H1 (cell line): ENCODE results near the gene NME4. TPM values are rescaled to one million over a fixed set of nuclear protein-coding genes. Genes with fewer than 3 reads are reported as not detected.
A peak's percentile ranks its signal among the peaks of the same experiment; 100 is the strongest.

Experiments
- CTCF ChIA-PET: fragments of 300-600 bp; sonication (Branson Sonifier 250); formaldehyde crosslinking; loops from one replicate; lab custom pipeline; 2021; ENCODE audit not compliant: partially characterized antibody; lab: Charles Lee
- POLR2A ChIA-PET: fragments of 300-600 bp; sonication (Branson Sonifier 250); formaldehyde crosslinking; loops from one replicate; lab custom pipeline; 2021; ENCODE audit warnings: inconsistent platforms; ENCODE audit not compliant: partially characterized antibody; lab: Charles Lee
- DNase-seq, 2 experiments: peaks; one replicate each; pipeline versions ENCODE4 v3.0.0 to v3.0.0-alpha.2; 2010 to 2022; ENCODE audit warnings: low spot score in 2 of 2, low read depth in 1 of 2, mixed read lengths in 1 of 2
- FAIRE-seq: peaks from 2 replicates; lab custom pipeline; 2011; peaks lifted over from hg19 to GRCh38; lab: Jason Lieb, UNC
- H2AFZ ChIP-seq: 2 replicates; pipeline ENCODE4 v1.8.1; 2012; ENCODE audit warnings: low read length, inconsistent platforms
- H2AK5ac ChIP-seq: 2 replicates; pipeline ENCODE4 v1.6.1; 2013; ENCODE audit warnings: low read depth, low read length
- H2BK120ac ChIP-seq: replicated peaks from 2 replicates; pipeline ENCODE3; 2013; ENCODE audit warnings: low read depth, low read length, inconsistent platforms
- H2BK12ac ChIP-seq: 2 replicates; pipeline ENCODE4 v1.6.1; 2013; ENCODE audit warnings: low read depth, low read length
- H2BK15ac ChIP-seq: 2 replicates; pipeline ENCODE4 v1.6.1; 2013; ENCODE audit warnings: low read length
- H2BK20ac ChIP-seq: 2 replicates; pipeline ENCODE4 v1.6.1; 2013; ENCODE audit warnings: low read length
- H2BK5ac ChIP-seq: 2 replicates; pipeline ENCODE4 v1.6.1; 2013; ENCODE audit warnings: low read depth, low read length
- H3K14ac ChIP-seq: 2 replicates; pipeline ENCODE4 v1.6.1; 2013; ENCODE audit warnings: inconsistent platforms; ENCODE audit not compliant: insufficient read length
- H3K18ac ChIP-seq: 2 replicates; pipeline ENCODE4 v1.6.1; 2013; ENCODE audit warnings: low read length; ENCODE audit errors: extremely low read depth
- H3K23ac ChIP-seq: 2 replicates; pipeline ENCODE4 v1.6.1; 2013; ENCODE audit warnings: inconsistent platforms; ENCODE audit not compliant: insufficient read length
- H3K23me2 ChIP-seq: 2 replicates; pipeline ENCODE4 v1.6.1; 2013; ENCODE audit warnings: low read depth, low read length
- H3K27ac ChIP-seq: 2 replicates; pipeline ENCODE4 v1.6.1; 2011; ENCODE audit warnings: low read depth, low read length, inconsistent platforms
- H3K27me3 ChIP-seq, 4 experiments: replicated peaks in 1 of 4; 1 replicate in 1 of 4; 2 replicates in 3 of 4; pipeline versions ENCODE4 v1.6.1 to v1.8.1; 2011 to 2013; ENCODE audit warnings: low read length in 3 of 4, mild to moderate bottlenecking in 3 of 4, inconsistent platforms in 2 of 4, mixed read lengths in 2 of 4, moderate library complexity in 1 of 4; ENCODE audit not compliant: control insufficient read depth in 3 of 4, insufficient read depth in 3 of 4; ENCODE audit errors: extremely low read depth in 1 of 4
- H3K36me3 ChIP-seq, 4 experiments: 2 replicates each; pipeline versions ENCODE4 v1.6.1 to v1.8.1; 2011 to 2013; ENCODE audit warnings: mild to moderate bottlenecking in 4 of 4, low read length in 3 of 4, moderate library complexity in 2 of 4, control low read depth in 1 of 4, inconsistent platforms in 1 of 4; ENCODE audit not compliant: insufficient read depth in 4 of 4, control insufficient read depth in 2 of 4
- H3K4ac ChIP-seq: replicated peaks from 2 replicates; pipeline ENCODE3; 2013; ENCODE audit warnings: low read length, low read depth, mixed read lengths, inconsistent platforms; ENCODE audit not compliant: insufficient read length
- H3K4me1 ChIP-seq, 4 experiments: replicated peaks in 1 of 4; 1 replicate in 1 of 4; 2 replicates in 3 of 4; pipeline versions ENCODE4 v1.6.1 to v1.8.1; 2011 to 2013; ENCODE audit warnings: low read length in 3 of 4, inconsistent platforms in 2 of 4, mixed read lengths in 1 of 4; ENCODE audit not compliant: insufficient read depth in 4 of 4, control insufficient read depth in 3 of 4
- H3K4me2 ChIP-seq, 2 experiments: 2 replicates each; pipeline versions ENCODE4 v1.6.1 to v1.8.1; 2011 to 2013; ENCODE audit warnings: low read depth in 2 of 2, low read length in 2 of 2, control low read depth in 1 of 2, inconsistent platforms in 1 of 2, mild to moderate bottlenecking in 1 of 2; ENCODE audit not compliant: insufficient read depth in 1 of 2
- H3K4me3 ChIP-seq, 4 experiments: fragments of 200-600, 300-600 bp in 1 of 4; sonication (generic), shearing (Covaris generic), sonication (Bioruptor Twin) in 1 of 4; 2 replicates each; pipeline versions ENCODE4 v1.5.1 to v1.8.1; 2011 to 2016; ENCODE audit warnings: low read length in 4 of 4, low read depth in 3 of 4, control low read depth in 2 of 4, inconsistent platforms in 2 of 4, mild to moderate bottlenecking in 2 of 4, mixed read lengths in 1 of 4, moderate library complexity in 1 of 4; ENCODE audit not compliant: insufficient read depth in 2 of 4; ENCODE audit errors: extremely low read depth in 1 of 4
- H3K56ac ChIP-seq: replicated peaks from 2 replicates; pipeline ENCODE3; 2013; ENCODE audit warnings: low read depth, mild to moderate bottlenecking, mixed read lengths, low read length, inconsistent platforms; ENCODE audit not compliant: insufficient read length
- H3K79me1 ChIP-seq: 2 replicates; pipeline ENCODE4 v1.6.1; 2013; ENCODE audit warnings: low read depth, low read length, control low read depth
- H3K79me2 ChIP-seq, 2 experiments: 2 replicates each; pipeline versions ENCODE4 v1.6.1 to v1.8.1; 2012 to 2013; ENCODE audit warnings: low read length in 2 of 2, mild to moderate bottlenecking in 2 of 2, inconsistent platforms in 1 of 2; ENCODE audit not compliant: insufficient read depth in 2 of 2, control insufficient read depth in 1 of 2
- H3K9ac ChIP-seq, 4 experiments: replicated peaks in 1 of 4; 1 replicate in 1 of 4; 2 replicates in 3 of 4; pipeline versions ENCODE4 v1.6.1 to v1.8.1; 2011 to 2013; ENCODE audit warnings: low read depth in 3 of 4, low read length in 3 of 4, control low read depth in 2 of 4, mild to moderate bottlenecking in 2 of 4, moderate library complexity in 2 of 4, inconsistent platforms in 1 of 4; ENCODE audit errors: extremely low read depth in 1 of 4
- H3K9me3 ChIP-seq, 2 experiments: 2 replicates each; pipeline versions ENCODE4 v1.6.1 to v1.8.1; 2012 to 2013; ENCODE audit warnings: mild to moderate bottlenecking in 2 of 2, moderate library complexity in 2 of 2, control low read depth in 1 of 2, inconsistent platforms in 1 of 2, low read depth in 1 of 2, low read length in 1 of 2, mixed read lengths in 1 of 2; ENCODE audit not compliant: insufficient read depth in 2 of 2
- H4K20me1 ChIP-seq, 2 experiments: replicated peaks in 1 of 2; 2 replicates each; pipeline versions ENCODE3 to v1.8.1; 2011 to 2013; ENCODE audit warnings: inconsistent platforms in 2 of 2, low read length in 2 of 2, mild to moderate bottlenecking in 1 of 2; ENCODE audit not compliant: insufficient read depth in 2 of 2, control insufficient read depth in 1 of 2
- H4K5ac ChIP-seq: 2 replicates; pipeline ENCODE4 v1.6.1; 2013; ENCODE audit warnings: low read length, low read depth, mixed read lengths, inconsistent platforms; ENCODE audit not compliant: insufficient read length
- H4K8ac ChIP-seq: 2 replicates; pipeline ENCODE4 v1.8.0; 2013; ENCODE audit warnings: mild to moderate bottlenecking, moderate library complexity, low read length, inconsistent platforms; ENCODE audit not compliant: insufficient read depth; ENCODE audit errors: extremely low read depth
- H4K91ac ChIP-seq: replicated peaks from 2 replicates; pipeline ENCODE3; 2013; ENCODE audit warnings: low read length, mixed read lengths, inconsistent platforms; ENCODE audit not compliant: insufficient read length
- CHD1 ChIP-seq: IDR thresholded peaks from 2 replicates; pipeline ENCODE4 v1.6.1; 2012; ENCODE audit warnings: low read depth, low read length, improper control_type of control experiment
- CTCF ChIP-seq, 3 experiments: IDR thresholded peaks; 1 replicate in 2 of 3; 2 replicates in 1 of 3; pipeline versions ENCODE4 v1.5.1 to v1.6.1; 2011; ENCODE audit warnings: low read length in 3 of 3, mild to moderate bottlenecking in 3 of 3, inconsistent platforms in 2 of 3, low read depth in 1 of 3, moderate library complexity in 1 of 3; ENCODE audit not compliant: insufficient read depth in 1 of 3; ENCODE audit errors: control extremely low read depth in 1 of 3
- PHF8 ChIP-seq: fragments of 200-600 bp; sonication (generic); conservative IDR thresholded peaks from 2 replicates; pipeline ENCODE4 v1.7.1; 2012; ENCODE audit warnings: low read depth, mild to moderate bottlenecking, inconsistent platforms, low read length, moderate library complexity
- POLR2A ChIP-seq, 2 experiments: IDR thresholded peaks; 1 replicate in 1 of 2; 2 replicates in 1 of 2; pipeline ENCODE4 v1.6.1; 2011; ENCODE audit warnings: low read depth in 2 of 2, low read length in 2 of 2, mild to moderate bottlenecking in 2 of 2; ENCODE audit errors: control extremely low read depth in 1 of 2
- RBBP5 ChIP-seq: IDR thresholded peaks from 2 replicates; pipeline ENCODE4 v1.7.1; 2012; ENCODE audit warnings: low read depth, mild to moderate bottlenecking, inconsistent platforms, low read length, moderate library complexity, borderline replicate concordance
- RNF2 ChIP-seq: fragments of 200-900, 300-1000 bp; sonication (generic); IDR thresholded peaks from 2 replicates; pipeline ENCODE4 v1.7.1; 2016; ENCODE audit warnings: borderline replicate concordance, low read depth, mild to moderate bottlenecking, antibody characterized with exemption, low read length; ENCODE audit not compliant: poor library complexity, severe bottlenecking; ENCODE audit errors: missing control alignments
- WGBS, 2 experiments: shearing (Covaris generic) in 1 of 2; methylation state at CpG; one replicate each; pipeline versions ENCODE4 v1.1.6 to v1.1.7; 2013 to 2015; ENCODE audit warnings: low lambda C conversion rate in 2 of 2, mixed read lengths in 2 of 2, inconsistent platforms in 1 of 2, low coverage in 1 of 2, missing lambda C conversion rate in 1 of 2; ENCODE audit not compliant: insufficient replicate concordance in 2 of 2, insufficient coverage in 1 of 2, insufficient read length in 1 of 2; ENCODE audit errors: extremely low coverage in 1 of 2, missing lambda C conversion rate in 1 of 2; 5-methylcytosine and 5-hydroxymethylcytosine counted together
- polyA plus RNA-seq, 7 experiments: library from polyadenylated mRNA; depleted of rRNA in 3 of 7; stranded (reverse) in 5 of 7; unstranded in 2 of 7; fragments of >200 nt in 5 of 7; fragments of 200-250 nt in 2 of 7; gene quantifications; 1 replicate in 5 of 7; 2 replicates in 1 of 7; 4 replicates in 1 of 7; pipeline versions ENCODE4 v1.2.1 to v1.2.3, GENCODE V29; 2011 to 2013; ENCODE audit warnings: missing spikeins in 2 of 7, mixed read lengths in 2 of 7
- total RNA-seq: library from RNA; stranded (reverse); fragmentation: NEBNext Ultra II Directional; extraction: Animal tissue kit (Norgen Biotek cat#: 25700); gene quantifications from 2 replicates; pipeline ENCODE4 v1.2.1, GENCODE V29; 2021

Gene NME4
- total and polyA plus RNA-seq, 2 of the 8 experiments (the other 6 are each of a cell fraction or from before 2014, with no cell fraction given) = 408 to 863 TPM

DNA sequence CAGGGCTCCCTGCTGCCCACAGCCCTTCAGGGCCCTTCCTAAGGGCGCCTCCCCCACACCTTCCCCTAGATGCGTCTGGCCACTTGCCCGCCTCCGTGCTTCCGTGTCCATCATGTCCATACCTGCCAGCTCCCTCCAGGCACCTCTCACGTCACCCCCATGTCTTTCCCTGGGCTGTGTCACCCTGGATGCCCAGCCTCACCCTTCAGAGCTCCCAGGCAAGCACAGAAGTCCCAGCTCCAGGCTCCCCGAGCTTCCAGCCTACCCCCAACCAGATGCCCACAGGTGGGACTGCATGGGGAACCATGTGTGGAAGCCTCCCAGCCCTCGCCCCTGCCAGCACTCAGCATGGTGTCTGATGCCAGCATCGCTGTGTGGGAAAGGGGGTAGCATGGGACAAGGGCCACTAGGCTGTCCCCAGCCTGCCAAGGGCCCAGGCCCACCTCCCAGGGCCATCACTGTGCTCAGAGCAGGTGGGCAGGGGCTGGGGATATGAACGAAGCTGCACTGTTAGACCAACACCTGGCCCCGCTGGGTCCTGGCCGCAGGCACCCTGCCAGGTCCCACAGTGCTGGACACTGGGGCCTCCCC is 42.6 kb upstream of the NME4 start:
- Histone ChIP-seq H3K18ac (no peak overlapping the region), H3K56ac (no peak overlapping the region), H3K9ac (no peak overlapping the region), H2BK5ac (no peak overlapping the region), H3K27me3 (no peaks in the 10 kb centered on the region), H3K14ac (no peak overlapping the region), H3K4me2 (no peak overlapping the region), H3K4me1 (peaks cover 0 to 4% (median 2%) of the 10 kb centered on the region in 4 experiments; a peak in 3 of 7 replicates), H3K23ac (no peak overlapping the region), H3K79me1 (peaks cover 6% of the 10 kb centered on the region), H3K27ac (no peak overlapping the region), H3K4me3 (no peak overlapping the region), H2BK12ac (peak overlapping the region; percentile 60; the same call in 1 of the 2 replicates), H3K9me3 (no peaks in the 10 kb centered on the region), H3K4ac (no peak overlapping the region), H3K23me2 (peaks cover 7% of the 10 kb centered on the region; the same call in 1 of the 2 replicates), H4K91ac (no peak overlapping the region), H2BK20ac (no peak overlapping the region), H2BK15ac (no peak overlapping the region), H2BK120ac (no peak overlapping the region), H4K8ac (no peak overlapping the region), H4K5ac (no peak overlapping the region), H2AFZ (no peak overlapping the region), H3K79me2 (peaks cover 5 to 24% of the 10 kb centered on the region in 2 experiments; a peak in 3 of 4 replicates), H3K36me3 (0 out of 8 replicates have a peak, but pooled peaks cover 0 to 3% (median 0%) of the 10 kb centered on the region in 4 experiments), H4K20me1 (peaks cover 1 to 11% of the 10 kb centered on the region in 2 experiments), H2AK5ac (0 out of 2 replicates have a peak overlapping the region, but pooled peaks have one; percentile 39)
- CTCF ChIA-PET = interaction anchor here (0.6 to 1.8 kb wide), 3 partner anchors 34 to 173 kb away, joined by 3 to 5 read pairs (median 3); no protein-coding TSS in a partner anchor
- POLR2A ChIA-PET = interaction anchor here (0.5 to 1.6 kb wide), 2 partner anchors 9 to 115 kb away, joined by 4 to 6 read pairs; no protein-coding TSS in a partner anchor
- TF ChIP-seq RBBP5 = no peak
- TF ChIP-seq RNF2 = no peak
- no peak for TF ChIP-seq POLR2A (IDR thresholded peaks at IDR 0.05; ENCODE audit: control extremely low read depth in 1 of 2, low read depth in 2 of 2, low read length in 2 of 2)
- no peak for TF ChIP-seq CTCF (IDR thresholded peaks at IDR 0.05; ENCODE audit: control extremely low read depth in 1 of 3, insufficient read depth in 1 of 3, low read depth in 1 of 3, low read length in 3 of 3)
- no peak for TF ChIP-seq PHF8
- TF ChIP-seq CHD1 = no peak
- DNase-seq = no peak
- WGBS, 2 experiments = 88% methylated on average over 12 of the region's 12 CpGs; no CpG with 5 or more reads in 1 of the 2 experiments
- FAIRE-seq = no peak
